Uterus (tissue), 2 donors: Measurements from ENCODE around the gene CASK.

ENCODE experiments used
- CTCF ChIP-seq, 4 experiments: fragments of 200-600 bp in 2 of 4; fragments of 450-650 bp in 2 of 4; sonication (generic) in 2 of 4; IDR thresholded peaks; one replicate each; pipeline ENCODE4 v1.5.1; 2016 to 2019; ENCODE audit warnings: antibody characterized with exemption in 4 of 4, mild to moderate bottlenecking in 2 of 4, moderate library complexity in 1 of 4
- POLR2A ChIP-seq, 2 donors: fragments of 450-650 bp; IDR thresholded peaks; one replicate each; pipeline ENCODE4 v1.6.1; 2016; ENCODE audit warnings: antibody characterized with exemption in 2 of 2, mild to moderate bottlenecking in 1 of 2, moderate library complexity in 1 of 2

DNA sequence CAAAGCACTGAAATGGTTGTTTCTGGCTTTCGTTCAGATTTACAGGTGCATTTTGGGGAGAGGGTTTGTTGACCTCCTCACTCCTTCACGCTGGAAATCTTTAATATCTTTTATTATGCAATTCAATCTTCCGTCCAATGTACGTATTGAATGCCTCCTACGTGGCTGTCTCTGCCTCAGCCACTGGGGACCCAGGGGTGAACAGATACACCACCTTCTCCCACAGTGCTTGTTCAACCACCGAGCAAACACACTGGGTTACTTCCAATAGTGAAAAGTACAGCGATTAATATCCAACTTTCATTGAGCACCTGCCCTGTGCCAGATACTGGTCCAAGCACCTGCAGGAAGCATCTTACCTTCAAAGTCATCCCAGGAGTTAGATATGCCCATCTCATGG is 424.2 kb downstream of the CASK start:
- TF ChIP-seq CTCF (IDR thresholded peaks at IDR 0.05) (no peak), POLR2A (IDR thresholded peaks at IDR 0.05) (no peak)
